HepG2 (cell line): ENCODE data around the gene POGK. TPM values are rescaled to one million over a fixed set of nuclear protein-coding genes. Genes with fewer than 3 reads are reported as not detected.

Experiments used
- ATAC-seq: fragments of 200-7000 bp; cut with Tn5 transposase; 3 replicates; pipeline ENCODE4 v1.9.1; 2020; ENCODE audit warnings: mild to moderate bottlenecking, moderate library complexity
- BruUV-seq: library from RNA; stranded (reverse); fragments of 400-500 nt; replicated peaks from 2 replicates; lab custom pipeline; 2021; lab: Mats Ljungman, UMichigan
- CTCF ChIA-PET: fragments of 300-600 bp; formaldehyde crosslinking; extraction: SDS; loops from one replicate; lab custom pipeline; 2021; ENCODE audit warnings: low total read pairs, inconsistent platforms, low intra/inter-chr PET ratio; lab: Yijun Ruan, JAX
- POLR2A ChIA-PET: fragments of 350-600 bp; sonication (Branson Sonifier 250); formaldehyde crosslinking; loops from one replicate; lab custom pipeline; 2020; ENCODE audit warnings: antibody characterized with exemption, inconsistent platforms; lab: Yijun Ruan, JAX
- DNase-seq: peaks from one replicate; pipeline ENCODE4 v3.0.0-alpha.2; 2015; ENCODE audit warnings: low spot score
- FAIRE-seq: peaks from 3 replicates; lab custom pipeline; 2011; peaks lifted over from hg19 to GRCh38; lab: Jason Lieb, UNC
- H2AFZ ChIP-seq: one replicate; pipeline ENCODE4 v1.6.1; 2011; ENCODE audit warnings: low read length, inconsistent platforms
- H3K27ac ChIP-seq: fragments of 300-600 bp; 3 replicates; pipeline ENCODE4 v1.8.0; 2011; ENCODE audit warnings: mixed run types, mild to moderate bottlenecking, mixed read lengths, low read length, inconsistent platforms; ENCODE audit not compliant: insufficient read depth; ENCODE audit errors: extremely low read length
- H3K27me3 ChIP-seq, 2 experiments: fragments of 200-600 bp in 1 of 2; 2 replicates in 1 of 2; 3 replicates in 1 of 2; pipeline versions ENCODE4 v1.6.0 to v1.8.0; 2011; ENCODE audit warnings: low read length in 2 of 2, mild to moderate bottlenecking in 2 of 2, moderate library complexity in 2 of 2, inconsistent platforms in 1 of 2; ENCODE audit not compliant: insufficient read depth in 2 of 2, control insufficient read depth in 1 of 2
- H3K36me3 ChIP-seq, 2 experiments: fragments of 200-600 bp in 1 of 2; replicated peaks in 1 of 2; 2 replicates in 1 of 2; 3 replicates in 1 of 2; pipeline versions ENCODE4 v1.5.1 to v1.8.0; 2011; ENCODE audit warnings: low read length in 2 of 2, inconsistent platforms in 1 of 2; ENCODE audit not compliant: insufficient read depth in 2 of 2, control insufficient read depth in 1 of 2
- H3K4me1 ChIP-seq: 2 replicates; pipeline ENCODE4 v1.5.1; 2012; ENCODE audit warnings: low read length, inconsistent platforms; ENCODE audit not compliant: insufficient read depth
- H3K4me2 ChIP-seq: 2 replicates; pipeline ENCODE4 v1.6.0; 2011; ENCODE audit warnings: low read depth, low read length, inconsistent platforms
- H3K4me3 ChIP-seq, 3 experiments: fragments of 200-600 bp in 1 of 3; sonication (generic), shearing (Covaris generic) in 1 of 3; replicated peaks in 1 of 3; 2 replicates each; pipeline ENCODE4 v1.5.1; 2011 to 2016; ENCODE audit warnings: low read length in 3 of 3, inconsistent platforms in 2 of 3, low read depth in 2 of 3, mild to moderate bottlenecking in 2 of 3, control low read depth in 1 of 3, mixed read lengths in 1 of 3; ENCODE audit not compliant: insufficient read depth in 1 of 3
- H3K79me2 ChIP-seq: one replicate; pipeline ENCODE4 v1.6.1; 2011; ENCODE audit warnings: low read length, inconsistent platforms; ENCODE audit not compliant: insufficient read depth
- H3K9ac ChIP-seq: 2 replicates; pipeline ENCODE4 v1.6.0; 2011; ENCODE audit warnings: mild to moderate bottlenecking, low read depth, low read length, inconsistent platforms; ENCODE audit not compliant: insufficient read depth
- H3K9me3 ChIP-seq: 2 replicates; pipeline ENCODE4 v1.5.1; 2012; ENCODE audit warnings: mild to moderate bottlenecking, low read length
- H4K20me1 ChIP-seq: 2 replicates; pipeline ENCODE4 v1.6.0; 2011; ENCODE audit warnings: inconsistent platforms, mild to moderate bottlenecking, low read length, moderate library complexity; ENCODE audit not compliant: insufficient read depth
- AKNA ChIP-seq: sonication (generic); formaldehyde crosslinking; IDR thresholded peaks from 2 replicates; pipeline ENCODE4 v1.4.0; 2020; ENCODE audit warnings: missing genetic modification reagents, borderline replicate concordance
- CTCF ChIP-seq: sonication (generic); formaldehyde crosslinking; IDR thresholded peaks from 2 replicates; pipeline ENCODE4 v1.5.0; 2020; ENCODE audit warnings: mild to moderate bottlenecking, missing genetic modification reagents, moderate library complexity
- EEA1 ChIP-seq: sonication (generic); formaldehyde crosslinking; IDR thresholded peaks from 2 replicates; pipeline ENCODE4 v1.5.1; 2020; ENCODE audit warnings: mild to moderate bottlenecking, missing genetic modification reagents, borderline replicate concordance
- ELF3 ChIP-seq: IDR thresholded peaks from 2 replicates; pipeline ENCODE4 v1.6.1; 2016; ENCODE audit warnings: missing genetic modification reagents, missing compliant biosample characterization
- GATAD2A ChIP-seq: IDR thresholded peaks from 2 replicates; pipeline ENCODE4 v1.6.1; 2016
- HMGXB4 ChIP-seq, 2 experiments: sonication (generic) in 1 of 2; formaldehyde crosslinking in 1 of 2; IDR thresholded peaks; 2 replicates each; pipeline versions ENCODE4 v1.4.0 to v1.6.1; 2018 to 2020; ENCODE audit warnings: missing genetic modification reagents in 2 of 2, borderline replicate concordance in 1 of 2, low read depth in 1 of 2, mild to moderate bottlenecking in 1 of 2, missing biosample characterization in 1 of 2
- NFATC3 ChIP-seq: sonication (generic); formaldehyde crosslinking; IDR thresholded peaks from 2 replicates; pipeline ENCODE4 v1.5.1; 2020; ENCODE audit warnings: mild to moderate bottlenecking, missing genetic modification reagents
- SRSF1 ChIP-seq: fragments of 200-400 bp; formaldehyde crosslinking; optimal IDR thresholded peaks from 2 replicates; pipeline ENCODE3; 2017; ENCODE audit warnings: mild to moderate bottlenecking, low read depth, low read length, moderate library complexity
- ZNF446 ChIP-seq: sonication (generic); formaldehyde crosslinking; IDR thresholded peaks from 2 replicates; pipeline ENCODE4 v1.5.0; 2020; ENCODE audit warnings: mild to moderate bottlenecking, missing genetic modification reagents
- ZNF496 ChIP-seq: sonication (generic); formaldehyde crosslinking; IDR thresholded peaks from 2 replicates; pipeline ENCODE4 v1.8.1; 2023; ENCODE audit warnings: mild to moderate bottlenecking, moderate library complexity, missing genetic modification reagents; ENCODE audit not compliant: insufficient replicate concordance
- in situ Hi-C: cut with HindIII; loops from 2 replicates; pipeline ENCODE4 v1.10.0; 2017; ENCODE audit warnings: low pct_unique_long_range_greater_than_20kb; ENCODE audit not compliant: extremely low pct_ligation_motif_present
- intact Hi-C: fragments of 100-400 bp; cut with micrococcal nuclease; formaldehyde crosslinking; loops from one replicate; pipeline ENCODE4 v1.10.0; 2022; ENCODE audit not compliant: unreplicated experiment
- polyA plus RNA-seq, 8 experiments: library from polyadenylated mRNA; depleted of rRNA in 3 of 8; stranded (reverse) in 7 of 8; unstranded in 1 of 8; fragments of >200 nt; fragmentation: Illumina TruSeq in 4 of 8; extraction: Trizol in 4 of 8; gene quantifications; 2 replicates each; pipeline versions ENCODE4 v1.2.1 to v1.2.3, GENCODE V29; 2011 to 2016; ENCODE audit warnings: low read depth in 4 of 8, missing spikeins in 1 of 8, mixed read lengths in 1 of 8; ENCODE audit not compliant: insufficient read depth in 1 of 8
- total RNA-seq, 5 experiments: library from RNA; depleted of rRNA; stranded (reverse); fragments of >200 nt; fragmentation: Illumina TruSeq; extraction: Trizol; gene quantifications; 2 replicates each; pipeline ENCODE4 v1.2.3, GENCODE V29; 2016; ENCODE audit warnings: low read depth in 1 of 5

Gene POGK
- total and polyA plus RNA-seq, 2 of the 13 experiments (the other 11 are each of a cell fraction or from before 2014, with no cell fraction given): 4.8 to 16.2 TPM

DNA sequence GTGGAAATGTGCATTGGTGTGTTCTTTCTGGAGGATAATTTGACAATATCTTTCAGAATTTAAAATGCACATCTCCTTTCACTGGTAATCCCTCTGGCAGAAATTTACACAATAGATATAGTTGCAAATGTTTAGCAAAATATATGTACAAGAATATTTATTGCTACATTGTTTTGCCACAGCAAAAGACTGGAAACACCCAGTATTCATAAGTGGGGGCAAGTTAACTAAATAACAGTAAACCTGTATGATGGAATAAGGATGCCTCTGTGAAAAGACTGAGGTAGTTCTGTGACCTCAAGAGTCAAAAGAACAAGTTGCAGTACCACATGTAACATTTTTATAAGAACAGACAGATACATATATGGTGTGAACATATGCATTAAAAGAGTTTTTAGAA is 50.5 kb downstream of the POGK start:
- no peaks in the 10 kb centered on the region for H3K79me2 ChIP-seq
- H3K27me3 ChIP-seq: peaks cover 0 to 19% of the 10 kb centered on the region in 2 experiments; a peak in 3 of 5 replicates
- POLR2A ChIA-PET: no interaction called here
- H4K20me1 ChIP-seq: no peaks in the 10 kb centered on the region
- H3K9ac ChIP-seq: no peak overlapping the region
- no peak overlapping the region for H2AFZ ChIP-seq
- no peak for TF ChIP-seq ZNF446 (CRISPR knock-in tag)
- TF ChIP-seq EEA1: no peak
- no peak for TF ChIP-seq NFATC3
- TF ChIP-seq SRSF1: no peak
- no peak for TF ChIP-seq CTCF
- TF ChIP-seq ELF3 (CRISPR knock-in tag): no peak
- TF ChIP-seq AKNA (CRISPR knock-in tag): no peak
- TF ChIP-seq GATAD2A (CRISPR knock-in tag): no peak
- no peak for TF ChIP-seq ZNF496 (CRISPR knock-in tag)
- TF ChIP-seq HMGXB4 (CRISPR knock-in tag; IDR thresholded peaks at IDR 0.05; ENCODE audit: borderline replicate concordance in 1 of 2, low read depth in 1 of 2): no peak
- intact Hi-C loops: no loop called here
- no peaks in the 10 kb centered on the region for H3K36me3 ChIP-seq
- ATAC-seq: no peak
- CTCF ChIA-PET: no interaction called here
- H3K27ac ChIP-seq: no peak overlapping the region
- no peaks in the 10 kb centered on the region for H3K4me1 ChIP-seq
- DNase-seq: no peak
- no peak overlapping the region for H3K4me3 ChIP-seq
- no TSS peak for BruUV-seq
- no peak overlapping the region for H3K4me2 ChIP-seq
- in situ Hi-C loops: loop anchor here (10.0 kb wide), 1 partner anchor 555 kb away; no protein-coding TSS in a partner anchor
- no peaks in the 10 kb centered on the region for H3K9me3 ChIP-seq
- no peak for FAIRE-seq
